Hepatic stellate cell (primary cell): ENCODE results near the gene PDCD1.

Experiments used
- DNase-seq: peaks from one replicate; pipeline ENCODE4 v3.0.0; 2011; ENCODE audit warnings: low spot score

PDCD1 gene

GRCh38 chr2:241852116-241852980, 6.3 kb downstream of the PDCD1 start:
- no peak for DNase-seq

- peak; percentile 6 for DNase-seq
These were observed 7.2 kb downstream of the PDCD1 start for GRCh38 chr2:241851325-241852115.

GRCh38 chr2:241850544-241851324, 8.0 kb downstream of the PDCD1 start:
- DNase-seq = no peak

GRCh38 chr2:241849616-241850543, 8.8 kb downstream of the PDCD1 start:
- DNase-seq = peak; percentile 8

GRCh38 chr2:241848761-241849615, 9.7 kb downstream of the PDCD1 start:
- DNase-seq = peak; percentile 6

- no peak for DNase-seq
These were observed 12.3 kb downstream of the PDCD1 start for GRCh38 chr2:241846406-241846805.

- DNase-seq = no peak
These were observed 13.7 kb downstream of the PDCD1 start for GRCh38 chr2:241844831-241845578.

GRCh38 chr2:241844066-241844728, 14.5 kb downstream of the PDCD1 start:
- peak; percentile 74 for DNase-seq

GRCh38 chr2:241843321-241844065, 15.2 kb downstream of the PDCD1 start:
- peak; percentile 5 for DNase-seq

GRCh38 chr2:241842620-241843211, 16.0 kb downstream of the PDCD1 start:
- DNase-seq = peak; percentile 18

- no peak for DNase-seq
These were observed 16.7 kb downstream of the PDCD1 start for GRCh38 chr2:241842067-241842415.

- no peak for DNase-seq
These were observed 17.3 kb downstream of the PDCD1 start for GRCh38 chr2:241841181-241842066.

GRCh38 chr2:241837197-241837965, 21.3 kb downstream of the PDCD1 start:
- DNase-seq = no peak

- no peak for DNase-seq
These were observed 22.4 kb downstream of the PDCD1 start for GRCh38 chr2:241836292-241836691.

- DNase-seq = no peak
These were observed 23.1 kb downstream of the PDCD1 start for GRCh38 chr2:241835611-241836010.
